Upper lobe of left lung (tissue), 6 donors: ENCODE results near the gene NCOA6. TPM values are rescaled to one million over a fixed set of nuclear protein-coding genes. Genes with fewer than 3 reads are reported as not detected.

ENCODE experiments used
- ATAC-seq, 2 donors: fragments of 200-7000 bp; cut with Tn5 transposase; one replicate each; pipeline ENCODE4 v1.9.1; 2022; ENCODE audit warnings: mild to moderate bottlenecking in 2 of 2, moderate library complexity in 2 of 2; ENCODE audit not compliant: low FRiP score in 2 of 2
- DNase-seq, 2 donors: peaks; one replicate each; pipeline ENCODE4 v3.0.0-alpha.2; 2019 to 2020
- H3K27ac ChIP-seq, 4 donors: fragments of 200-600 bp; sonication (generic); one replicate each; pipeline ENCODE4 v1.5.1; 2016 to 2019
- H3K27me3 ChIP-seq, 4 donors: fragments of 200-600 bp; sonication (generic); one replicate each; pipeline ENCODE4 v1.5.1; 2017 to 2019
- H3K36me3 ChIP-seq, 4 donors: fragments of 200-600 bp; sonication (generic); one replicate each; pipeline ENCODE4 v1.5.1; 2016 to 2019
- H3K4me1 ChIP-seq, 4 donors: fragments of 200-600 bp; sonication (generic); one replicate each; pipeline ENCODE4 v1.5.1; 2018 to 2019
- H3K4me3 ChIP-seq, 4 donors: fragments of 200-600 bp; sonication (generic); one replicate each; pipeline ENCODE4 v1.5.1; 2017 to 2019; ENCODE audit warnings: mild to moderate bottlenecking in 2 of 4, moderate library complexity in 1 of 4
- H3K9me3 ChIP-seq, 4 donors: fragments of 200-600 bp; sonication (generic); one replicate each; pipeline ENCODE4 v1.5.1; 2018 to 2019
- EP300 ChIP-seq, 4 donors: sonication (generic); formaldehyde crosslinking; IDR thresholded peaks; one replicate each; pipeline ENCODE4 v1.5.1; 2017; ENCODE audit warnings: antibody characterized with exemption in 4 of 4, control low read depth in 2 of 4
- POLR2A ChIP-seq, 4 donors: fragments of 450-650 bp; IDR thresholded peaks; one replicate each; pipeline ENCODE4 v1.5.1; 2016 to 2017; ENCODE audit warnings: antibody characterized with exemption in 4 of 4, mild to moderate bottlenecking in 2 of 4
- POLR2AphosphoS5 ChIP-seq, 2 donors: sonication (generic); formaldehyde crosslinking; IDR thresholded peaks; one replicate each; pipeline ENCODE4 v1.5.1; 2017; ENCODE audit warnings: antibody characterized with exemption in 2 of 2
- WGBS, 2 donors: methylation state at CpG; one replicate each; pipeline ENCODE4 v1.1.5; 2017 to 2018; 5-methylcytosine and 5-hydroxymethylcytosine counted together
- total RNA-seq, 6 donors: library from RNA; depleted of rRNA in 4 of 6; stranded (reverse); fragments of >200 nt in 4 of 6; gene quantifications; one replicate each; pipeline versions ENCODE4 v1.1.0 to v1.2.1, GENCODE V29; 2016 to 2021
- TF ChIP-seq, protein P1 (sequence below), 6 experiments: fragments of 450-650 bp in 4 of 6; fragments of 200-600 bp in 2 of 6; sonication (generic) in 2 of 6; IDR thresholded peaks; one replicate each; pipeline ENCODE4 v1.5.1; 2016 to 2019; ENCODE audit warnings: antibody characterized with exemption in 6 of 6
- donor health status: DM: no; HTN: no; CAD: no; lungs with moderate emphysema.
- donor health status: DM: no; HTN: yes; CAD: no; lungs with severe emphysema.

NCOA6 gene
- total RNA-seq, 6 donors from 2014 or later: 23.0 to 68.1 (median 25.8) TPM

GRCh38 chr20:34852298-34852697 lies 26.8 kb upstream of the NCOA6 start:
- Histone ChIP-seq H3K36me3 (peaks cover 8 to 46% (median 27%) of the 10 kb centered on the region in 4 donors), H3K27me3 (no peaks in the 10 kb centered on the region), H3K4me3 (no peak overlapping the region), H3K9me3 (no peaks in the 10 kb centered on the region), H3K4me1 (no peaks in the 10 kb centered on the region), H3K27ac (no peak overlapping the region)
- ATAC-seq: no peak
- WGBS, 2 donors: 60 to 87% methylated on average over 1 to 4 of the region's 4 CpGs
- no peak for DNase-seq
- TF ChIP-seq, protein P1, sequence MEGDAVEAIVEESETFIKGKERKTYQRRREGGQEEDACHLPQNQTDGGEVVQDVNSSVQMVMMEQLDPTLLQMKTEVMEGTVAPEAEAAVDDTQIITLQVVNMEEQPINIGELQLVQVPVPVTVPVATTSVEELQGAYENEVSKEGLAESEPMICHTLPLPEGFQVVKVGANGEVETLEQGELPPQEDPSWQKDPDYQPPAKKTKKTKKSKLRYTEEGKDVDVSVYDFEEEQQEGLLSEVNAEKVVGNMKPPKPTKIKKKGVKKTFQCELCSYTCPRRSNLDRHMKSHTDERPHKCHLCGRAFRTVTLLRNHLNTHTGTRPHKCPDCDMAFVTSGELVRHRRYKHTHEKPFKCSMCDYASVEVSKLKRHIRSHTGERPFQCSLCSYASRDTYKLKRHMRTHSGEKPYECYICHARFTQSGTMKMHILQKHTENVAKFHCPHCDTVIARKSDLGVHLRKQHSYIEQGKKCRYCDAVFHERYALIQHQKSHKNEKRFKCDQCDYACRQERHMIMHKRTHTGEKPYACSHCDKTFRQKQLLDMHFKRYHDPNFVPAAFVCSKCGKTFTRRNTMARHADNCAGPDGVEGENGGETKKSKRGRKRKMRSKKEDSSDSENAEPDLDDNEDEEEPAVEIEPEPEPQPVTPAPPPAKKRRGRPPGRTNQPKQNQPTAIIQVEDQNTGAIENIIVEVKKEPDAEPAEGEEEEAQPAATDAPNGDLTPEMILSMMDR (IDR thresholded peaks at IDR 0.05): no peak
- TF ChIP-seq POLR2AphosphoS5 (IDR thresholded peaks at IDR 0.05) (no peak), POLR2A (IDR thresholded peaks at IDR 0.05) (no peak), EP300 (IDR thresholded peaks at IDR 0.05) (no peak)

DNA sequence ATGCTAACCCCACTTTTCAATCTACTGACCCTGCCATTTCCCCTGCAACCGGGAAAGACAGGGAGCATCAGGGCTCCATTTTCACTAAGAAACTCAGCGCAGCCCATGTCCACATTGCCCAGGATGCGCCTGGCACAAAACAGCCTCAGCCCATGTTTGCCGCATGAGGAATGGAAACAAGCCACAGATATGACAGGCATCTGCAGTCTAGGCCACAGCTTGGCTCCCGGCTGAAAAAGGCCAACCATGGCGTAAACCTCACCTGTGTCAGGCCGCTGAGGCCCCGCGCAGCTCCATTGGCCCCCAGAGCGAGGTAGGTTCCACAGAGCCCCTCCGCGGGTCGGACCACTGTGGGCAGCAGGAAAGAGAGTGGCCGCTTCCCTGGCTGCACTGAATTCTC lies 25.5 kb upstream of the NCOA6 start:
- DNase-seq: peak in 1 of 2 donors; percentile 56
- WGBS, 2 donors: 95 to 99% methylated on average over 14 of the region's 14 CpGs
- no peak for ATAC-seq
- peaks cover 8 to 39% (median 23%) of the 10 kb centered on the region in 4 donors for H3K36me3 ChIP-seq
- TF ChIP-seq POLR2A (IDR thresholded peaks at IDR 0.05): no peak
- TF ChIP-seq, protein P1 (IDR thresholded peaks at IDR 0.05): no peak
- TF ChIP-seq EP300 (IDR thresholded peaks at IDR 0.05): no peak
- no peaks in the 10 kb centered on the region for H3K9me3 ChIP-seq
- H3K4me1 ChIP-seq: no peaks in the 10 kb centered on the region
- H3K27ac ChIP-seq: no peak overlapping the region
- H3K4me3 ChIP-seq: no peak overlapping the region
- no peaks in the 10 kb centered on the region for H3K27me3 ChIP-seq

DNA sequence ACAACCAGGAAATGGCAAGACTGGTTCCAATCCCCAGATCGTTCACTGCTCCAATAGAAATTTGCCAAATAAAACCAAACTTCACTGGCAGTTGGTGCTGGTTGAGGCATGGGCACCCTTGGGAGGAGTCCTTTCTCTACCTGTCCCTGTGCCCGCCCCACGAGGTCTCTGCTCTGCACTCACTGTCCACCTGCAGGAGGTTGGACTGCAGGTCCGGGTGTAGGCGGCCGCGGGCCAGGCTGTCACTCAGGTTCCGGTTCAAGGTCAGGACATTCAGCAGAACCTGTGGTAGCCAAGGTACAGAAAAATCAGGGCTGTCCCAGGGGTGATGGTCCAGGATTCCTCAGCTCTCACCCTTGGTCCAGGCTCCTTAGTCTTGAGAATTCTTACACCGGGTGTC lies 24.3 kb upstream of the NCOA6 start:
- Histone ChIP-seq H3K4me3 (no peak overlapping the region), H3K27ac (no peak overlapping the region), H3K4me1 (no peaks in the 10 kb centered on the region), H3K36me3 (peaks cover 8 to 36% (median 23%) of the 10 kb centered on the region in 4 donors), H3K9me3 (no peaks in the 10 kb centered on the region), H3K27me3 (no peaks in the 10 kb centered on the region)
- no peak for ATAC-seq
- TF ChIP-seq POLR2AphosphoS5 (IDR thresholded peaks at IDR 0.05): no peak
- TF ChIP-seq, protein P1 (IDR thresholded peaks at IDR 0.05): no peak
- TF ChIP-seq POLR2A (IDR thresholded peaks at IDR 0.05): no peak
- TF ChIP-seq EP300 (IDR thresholded peaks at IDR 0.05): no peak
- 85 to 92% methylated on average over 3 to 8 of the region's 9 CpGs for WGBS, 2 donors
- DNase-seq: peak in 1 of 2 donors; percentile 59

DNA sequence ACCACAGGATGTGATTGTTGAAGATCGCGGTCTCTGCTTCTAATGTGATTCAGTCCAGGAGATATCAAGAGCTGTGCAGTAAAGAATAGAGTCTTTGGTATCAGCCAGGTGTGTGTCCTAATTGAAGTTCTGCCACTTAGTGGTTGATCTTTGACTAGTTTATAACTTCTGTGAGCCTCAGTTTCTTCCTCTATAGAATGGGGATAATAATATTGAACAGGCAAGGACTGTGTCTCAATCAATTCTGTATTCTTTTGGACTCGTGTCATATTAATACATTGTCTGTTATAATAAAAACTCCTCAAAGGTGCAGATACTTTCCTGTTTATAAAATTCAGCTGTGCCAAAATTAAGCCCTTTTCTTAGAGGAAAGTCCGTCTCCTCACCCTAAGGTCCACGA lies 23.1 kb upstream of the NCOA6 start:
- H3K4me3 ChIP-seq: no peak overlapping the region
- no peaks in the 10 kb centered on the region for H3K27me3 ChIP-seq
- 92 to 93% methylated on average over 5 of the region's 5 CpGs for WGBS, 2 donors
- no peaks in the 10 kb centered on the region for H3K4me1 ChIP-seq
- DNase-seq: no peak
- peaks cover 8 to 31% (median 22%) of the 10 kb centered on the region in 4 donors for H3K36me3 ChIP-seq
- no peaks in the 10 kb centered on the region for H3K9me3 ChIP-seq
- ATAC-seq: no peak
- TF ChIP-seq EP300 (IDR thresholded peaks at IDR 0.05) (no peak), POLR2A (IDR thresholded peaks at IDR 0.05) (no peak), POLR2AphosphoS5 (IDR thresholded peaks at IDR 0.05) (no peak)
- TF ChIP-seq, protein P1 (IDR thresholded peaks at IDR 0.05): no peak
- H3K27ac ChIP-seq: no peak overlapping the region

- no peaks in the 10 kb centered on the region for H3K27me3 ChIP-seq
- 91 to 94% methylated on average over 2 of the region's 2 CpGs for WGBS, 2 donors
- H3K27ac ChIP-seq: no peak overlapping the region
- ATAC-seq (no peak), DNase-seq (no peak)
- H3K4me1 ChIP-seq: no peaks in the 10 kb centered on the region
- TF ChIP-seq, protein P1 (IDR thresholded peaks at IDR 0.05): no peak
- TF ChIP-seq POLR2A (IDR thresholded peaks at IDR 0.05) (no peak), EP300 (IDR thresholded peaks at IDR 0.05) (no peak), POLR2AphosphoS5 (IDR thresholded peaks at IDR 0.05) (no peak)
- no peak overlapping the region for H3K4me3 ChIP-seq
- H3K36me3 ChIP-seq: peaks cover 0 to 8% (median 0%) of the 10 kb centered on the region in 4 donors
- no peaks in the 10 kb centered on the region for H3K9me3 ChIP-seq
Measured at GRCh38 chr20:34843421-34843820, 18.0 kb upstream of the NCOA6 start.
